ENCODE data around the gene ANGPTL3. TPM values are rescaled to one million over a fixed set of nuclear protein-coding genes. Genes with fewer than 3 reads are reported as not detected.

The ANGPTL3 gene
- total and polyA plus RNA-seq, 2 experiments from 2014 or later: 0.94 TPM; not detected in 1

DNA sequence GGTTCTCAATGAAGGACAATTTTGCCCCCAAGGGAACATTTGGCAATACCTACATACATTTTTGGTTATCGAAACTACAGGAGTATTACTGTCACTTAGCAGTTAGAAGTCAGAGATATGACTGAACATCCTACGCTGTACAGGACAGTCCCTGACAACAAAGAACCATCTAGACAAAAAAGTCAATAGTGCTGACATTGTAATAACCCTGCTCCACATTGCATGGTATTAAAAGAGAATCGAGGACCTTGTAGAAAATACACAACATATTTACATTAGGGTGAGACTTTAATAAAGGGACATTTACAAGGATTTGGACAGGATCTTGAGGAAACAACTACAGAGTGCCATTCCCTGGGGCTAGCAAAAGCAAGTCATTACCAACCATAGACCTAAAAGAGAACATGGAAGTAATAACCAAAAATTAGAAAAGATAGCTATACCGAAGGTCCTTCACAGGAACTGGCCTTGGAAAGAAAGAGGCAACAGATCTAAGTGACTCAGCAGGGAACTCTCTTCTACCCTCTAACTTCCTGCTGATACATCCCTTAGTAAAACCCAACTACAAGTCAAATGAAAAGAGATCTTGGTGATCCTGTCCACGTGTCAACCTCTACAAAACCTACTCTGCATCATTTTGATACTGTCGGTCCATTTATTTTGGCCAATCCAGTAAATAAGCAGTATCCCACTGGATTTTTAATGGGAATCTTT is 40.2 kb downstream of the ANGPTL3 start:
- no peak for DNase-seq (ENCODE audit: low read depth in 1 of 2, low spot score in 1 of 2)
- no peaks in the 10 kb centered on the region for H3K4me1 ChIP-seq (ENCODE audit: low read depth)
- no peak overlapping the region for H3K27ac ChIP-seq
- peaks cover 36% of the 10 kb centered on the region for H3K36me3 ChIP-seq
- no peaks in the 10 kb centered on the region for H3K9me3 ChIP-seq (ENCODE audit: low read depth)
- H3K4me3 ChIP-seq: no peak overlapping the region
- no peaks in the 10 kb centered on the region for H3K27me3 ChIP-seq
- TF ChIP-seq CTCF (IDR thresholded peaks at IDR 0.05; ENCODE audit: low read depth, low read length): no peak

DNA sequence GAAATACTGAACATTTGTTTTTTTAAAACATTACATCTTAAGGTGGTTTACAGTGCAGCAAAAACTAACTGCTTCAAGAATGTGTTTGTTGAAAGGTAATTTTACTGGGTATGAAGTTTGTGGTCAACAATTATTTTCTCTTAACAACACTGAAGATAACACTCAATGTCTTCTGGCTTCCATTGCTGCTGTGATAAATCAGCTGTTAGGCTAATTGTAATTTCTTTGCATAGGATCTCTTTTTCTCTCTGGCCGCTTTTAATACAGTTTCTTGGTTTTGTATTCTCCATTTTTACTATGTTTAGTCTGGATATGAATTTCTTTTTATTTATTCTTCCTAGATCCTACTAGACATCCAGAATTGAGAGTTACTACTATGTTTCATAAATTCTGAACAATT is 46.0 kb downstream of the ANGPTL3 start:
- Histone ChIP-seq H3K36me3 (peaks cover 21% of the 10 kb centered on the region), H3K4me1 (ENCODE audit: low read depth) (no peaks in the 10 kb centered on the region), H3K4me3 (no peak overlapping the region), H3K9me3 (ENCODE audit: low read depth) (no peaks in the 10 kb centered on the region), H3K27ac (no peak overlapping the region), H3K27me3 (no peaks in the 10 kb centered on the region)
- no peak for TF ChIP-seq CTCF (IDR thresholded peaks at IDR 0.05; ENCODE audit: low read depth, low read length)
- DNase-seq (ENCODE audit: low read depth in 1 of 2, low spot score in 1 of 2): no peak

DNA sequence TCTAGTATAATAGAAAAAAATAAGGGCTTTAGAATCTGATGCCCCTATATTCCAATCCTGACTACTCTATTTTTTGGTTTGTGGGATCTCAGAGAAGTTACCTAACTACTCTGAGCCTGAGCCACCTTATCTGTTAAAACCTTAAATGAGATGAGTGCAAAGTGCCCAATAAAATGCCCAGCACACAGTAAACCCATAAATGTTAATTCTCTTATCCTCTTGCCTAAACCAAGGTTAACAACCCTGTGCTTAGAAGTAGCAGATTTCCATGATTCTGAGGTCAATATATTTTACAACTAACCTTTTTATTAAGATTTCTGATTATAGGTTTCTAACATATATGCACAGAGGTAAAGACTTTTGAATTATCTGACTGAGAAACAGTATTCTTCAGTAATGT is 55.1 kb downstream of the ANGPTL3 start:
- H3K4me3 ChIP-seq: no peak overlapping the region
- peaks cover 17% of the 10 kb centered on the region for H3K36me3 ChIP-seq
- H3K27ac ChIP-seq: no peak overlapping the region
- no peaks in the 10 kb centered on the region for H3K9me3 ChIP-seq (ENCODE audit: low read depth)
- H3K4me1 ChIP-seq (ENCODE audit: low read depth): no peaks in the 10 kb centered on the region
- no peak for DNase-seq (ENCODE audit: low read depth in 1 of 2, low spot score in 1 of 2)
- no peaks in the 10 kb centered on the region for H3K27me3 ChIP-seq
- no peak for TF ChIP-seq CTCF (IDR thresholded peaks at IDR 0.05; ENCODE audit: low read depth, low read length)

DNA sequence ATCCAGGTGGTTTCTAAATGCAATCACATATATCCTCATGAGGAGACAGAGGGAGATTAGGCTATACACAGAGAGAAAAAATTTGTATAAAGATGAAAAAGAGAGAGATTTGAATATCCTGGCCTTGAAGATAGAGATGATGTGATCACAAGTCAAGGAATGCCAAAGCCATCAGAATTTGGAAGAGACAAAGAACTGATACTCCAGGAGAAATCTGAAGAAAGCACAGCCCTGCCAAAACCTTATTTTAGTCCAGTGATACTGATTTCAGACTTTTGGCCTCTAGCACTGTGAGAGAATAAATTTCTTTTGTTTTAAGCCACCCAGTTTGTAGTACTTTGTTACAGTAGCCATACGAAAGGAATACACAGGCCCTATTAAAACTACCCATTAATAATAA is 57.4 kb downstream of the ANGPTL3 start:
- no peaks in the 10 kb centered on the region for H3K4me1 ChIP-seq (ENCODE audit: low read depth)
- H3K4me3 ChIP-seq: no peak overlapping the region
- no peaks in the 10 kb centered on the region for H3K9me3 ChIP-seq (ENCODE audit: low read depth)
- DNase-seq (ENCODE audit: low read depth in 1 of 2, low spot score in 1 of 2): no peak
- H3K27me3 ChIP-seq: no peaks in the 10 kb centered on the region
- no peak for TF ChIP-seq CTCF (IDR thresholded peaks at IDR 0.05; ENCODE audit: low read depth, low read length)
- H3K27ac ChIP-seq: no peak overlapping the region
- H3K36me3 ChIP-seq: peaks cover 14% of the 10 kb centered on the region

Other genes with a start within 250 kb of the ANGPTL3 start
- gene USP1, start 160.5 kb upstream of the ANGPTL3 start, total RNA-seq: 19.9 and 20.5 TPM in 2 replicates
- gene USP1, start 160.5 kb upstream of the ANGPTL3 start, polyA plus RNA-seq: 18.1 and 23.8 TPM in 2 replicates
- gene DOCK7, start 90.9 kb downstream of the ANGPTL3 start, total RNA-seq: 51.8 and 79.6 TPM in 2 replicates
- 17.5 and 23.5 TPM in 2 replicates for gene DOCK7, start 90.9 kb downstream of the ANGPTL3 start, polyA plus RNA-seq
- 7.8 and 9.0 TPM in 2 replicates for gene ATG4C, start 186.6 kb downstream of the ANGPTL3 start, total RNA-seq
- 14.7 and 17.7 TPM in 2 replicates for gene ATG4C, start 186.6 kb downstream of the ANGPTL3 start, polyA plus RNA-seq

All from cardiac muscle cell (in vitro differentiated cells and primary cell).